Mammary epithelial cell (primary cell): Measurements from ENCODE around the gene WNT9A.

Experiments used
- CTCF ChIP-seq, 2 donors: IDR thresholded peaks in 1 of 2; conservative IDR thresholded peaks in 1 of 2; 2 replicates each; pipeline ENCODE4 v1.5.1; 2011 to 2012; ENCODE audit warnings: inconsistent platforms in 2 of 2, low read length in 2 of 2, mild to moderate bottlenecking in 2 of 2, control low read depth in 1 of 2, low read depth in 1 of 2; ENCODE audit not compliant: insufficient read depth in 1 of 2; ENCODE audit errors: extremely low read depth in 1 of 2
- EZH2 ChIP-seq: IDR thresholded peaks from 2 replicates; pipeline ENCODE4 v1.6.1; 2012; ENCODE audit warnings: low read length, inconsistent platforms, borderline replicate concordance

GRCh38 chr1:227959325-227959860 lies 11.7 kb upstream of the WNT9A start:
- no peak for TF ChIP-seq CTCF (conservative IDR thresholded peaks at IDR 0.05 in 1 of 2, IDR thresholded peaks at IDR 0.05 in 1 of 2; ENCODE audit: extremely low read depth in 1 of 2, insufficient read depth in 1 of 2, low read depth in 1 of 2, low read length in 2 of 2)
- no peak for TF ChIP-seq EZH2
